K562 (cell line): ENCODE results near the gene TM7SF2. TPM values are rescaled to one million over a fixed set of nuclear protein-coding genes. Genes with fewer than 3 reads are reported as not detected.

Experiments
- CUX1 ChIP-seq: fragments of 200-800 bp; sonication (Bioruptor generic); IDR thresholded peaks from 2 replicates; pipeline ENCODE4 v1.6.1; 2016; ENCODE audit warnings: missing genetic modification characterization, missing compliant biosample characterization
- ELK3 ChIP-seq: fragments of 450-650 bp; formaldehyde crosslinking; IDR thresholded peaks from 2 replicates; pipeline ENCODE4 v1.4.0; 2020; ENCODE audit warnings: mild to moderate bottlenecking
- ESRRB ChIP-seq: fragments of 250-450 bp; sonication (Bioruptor Pico); IDR thresholded peaks from 2 replicates; pipeline ENCODE4 v1.5.0; 2020; ENCODE audit warnings: mild to moderate bottlenecking, moderate library complexity, borderline replicate concordance
- FOS ChIP-seq: IDR thresholded peaks from 3 replicates; pipeline ENCODE4 v1.6.1; 2011; ENCODE audit not compliant: insufficient read length; ENCODE audit errors: extremely low read depth
- FOXK1 ChIP-seq: sonication (generic); formaldehyde crosslinking; IDR thresholded peaks from 2 replicates; pipeline ENCODE4 v1.8.0; 2022; ENCODE audit warnings: missing genetic modification reagents, mild to moderate bottlenecking, borderline replicate concordance
- HMGN3 ChIP-seq: IDR thresholded peaks from 2 replicates; pipeline ENCODE4 v1.6.1; 2011; ENCODE audit warnings: borderline replicate concordance, low read depth, mild to moderate bottlenecking, mixed read lengths, low read length; ENCODE audit not compliant: insufficient read length; ENCODE audit errors: extremely low read depth
- L3MBTL2 ChIP-seq: fragments of 450-650 bp; IDR thresholded peaks from 2 replicates; pipeline ENCODE4 v1.6.1; 2016; ENCODE audit warnings: mild to moderate bottlenecking, moderate library complexity
- MEIS2 ChIP-seq: fragments of 450-650 bp; IDR thresholded peaks from 2 replicates; pipeline ENCODE4 v1.6.1; 2014; ENCODE audit warnings: mild to moderate bottlenecking; ENCODE audit not compliant: partially characterized antibody
- PTBP1 ChIP-seq: fragments of 200-400 bp; formaldehyde crosslinking; IDR thresholded peaks from 2 replicates; pipeline ENCODE4 v1.6.1; 2017; ENCODE audit warnings: low read depth, low read length
- RAD21 ChIP-seq, 2 experiments: fragments of 250-450 bp in 1 of 2; fragments of 450-650 bp in 1 of 2; sonication (Bioruptor Pico) in 1 of 2; formaldehyde crosslinking in 1 of 2; IDR thresholded peaks in 1 of 2; conservative IDR thresholded peaks in 1 of 2; 2 replicates each; pipeline versions ENCODE4 v1.4.0 to v1.8.0; 2020 to 2022; ENCODE audit warnings: mild to moderate bottlenecking in 2 of 2, moderate library complexity in 1 of 2
- SMAD2 ChIP-seq: fragments of 150-350 bp; IDR thresholded peaks from 2 replicates; pipeline ENCODE4 v1.6.1; 2014; ENCODE audit warnings: low read depth, mild to moderate bottlenecking, low read length
- SNRNP70 ChIP-seq: fragments of 200-400 bp; formaldehyde crosslinking; optimal IDR thresholded peaks from 2 replicates; pipeline ENCODE3; 2017; ENCODE audit warnings: low read depth, low read length
- SREBF2 ChIP-seq: sonication (generic); formaldehyde crosslinking; IDR thresholded peaks from 2 replicates; pipeline ENCODE4 v1.4.0; 2020; ENCODE audit warnings: mild to moderate bottlenecking, missing genetic modification reagents
- TCF7 ChIP-seq: sonication (generic); IDR thresholded peaks from 2 replicates; pipeline ENCODE4 v1.6.1; 2016; ENCODE audit warnings: antibody characterized with exemption, borderline replicate concordance
- TEAD4 ChIP-seq, 2 experiments: sonication (generic) in 1 of 2; formaldehyde crosslinking in 1 of 2; IDR thresholded peaks; 2 replicates each; pipeline versions ENCODE4 v1.6.1 to v1.8.0; 2012 to 2022; ENCODE audit warnings: borderline replicate concordance in 1 of 2, inconsistent platforms in 1 of 2, low read length in 1 of 2, mild to moderate bottlenecking in 1 of 2, missing genetic modification reagents in 1 of 2
- ZBTB17 ChIP-seq: fragments of 450-650 bp; formaldehyde crosslinking; IDR thresholded peaks from 2 replicates; pipeline ENCODE4 v1.4.0; 2020; ENCODE audit warnings: mild to moderate bottlenecking
- ZHX1 ChIP-seq: fragments of 150-350 bp; conservative IDR thresholded peaks from 2 replicates; pipeline ENCODE4 v1.6.1; 2014; ENCODE audit warnings: low read length
- ZNF253 ChIP-seq: fragments of 250-450 bp; sonication (Bioruptor Pico); conservative IDR thresholded peaks from 2 replicates; pipeline ENCODE4 v1.6.1; 2021; ENCODE audit warnings: mild to moderate bottlenecking
- ZNF445 ChIP-seq: fragments of 250-450 bp; sonication (Bioruptor Pico); IDR thresholded peaks from 2 replicates; pipeline ENCODE4 v1.4.0; 2020; ENCODE audit warnings: low read depth, mild to moderate bottlenecking, moderate library complexity
- polyA plus RNA-seq, 8 experiments: library from polyadenylated mRNA; depleted of rRNA in 4 of 8; stranded (reverse) in 5 of 8; unstranded in 3 of 8; fragments of >200 nt; fragmentation: Nextera tagmentation in 2 of 8; fragmentation: Illumina TruSeq in 1 of 8; extraction: Ambion mirVana in 2 of 8; extraction: Trizol in 1 of 8; gene quantifications; 2 replicates each; pipeline versions ENCODE4 v1.2.1 to v1.2.3, GENCODE V29; 2011 to 2014; ENCODE audit warnings: inconsistent platforms in 1 of 8, missing spikeins in 1 of 8
- total RNA-seq, 7 experiments: library from RNA; depleted of rRNA in 6 of 7; stranded (reverse); fragments of >200 nt in 6 of 7; fragmentation: Illumina TruSeq in 2 of 7; extraction: Trizol in 2 of 7; gene quantifications; 2 replicates each; pipeline versions ENCODE4 v1.2.1 to v1.2.3, GENCODE V29; 2011 to 2021; ENCODE audit warnings: low replicate concordance in 1 of 7

Gene TM7SF2
- total and polyA plus RNA-seq, 9 of the 15 experiments (the other 6 are each of a cell fraction or from before 2014, with no cell fraction given), result 1.2 to 22.0 (median 14.3) TPM

GRCh38 chr11:65112546-65113360, 1.1 kb downstream of the TM7SF2 start (continued):
- TF ChIP-seq HMGN3, result peak; percentile 95
- TF ChIP-seq TEAD4 (IDR thresholded peaks at IDR 0.05; ENCODE audit: low read length), result no peak
- no peak for TF ChIP-seq TEAD4 (CRISPR knock-in tag; IDR thresholded peaks at IDR 0.05; ENCODE audit: borderline replicate concordance)
- TF ChIP-seq ZBTB17, result no peak
- TF ChIP-seq RAD21 (CRISPR knock-in tag; conservative IDR thresholded peaks at IDR 0.05 in 1 of 2, IDR thresholded peaks at IDR 0.05 in 1 of 2), result peak; percentile 43 to 58
- TF ChIP-seq ZNF445 (CRISPR knock-in tag), result no peak
- TF ChIP-seq CUX1 (CRISPR knock-in tag), result no peak
- no peak for TF ChIP-seq ZHX1
- no peak for TF ChIP-seq ZNF253 (CRISPR knock-in tag)
- TF ChIP-seq PTBP1, result no peak
- no peak for TF ChIP-seq ELK3 (CRISPR knock-in tag)
- TF ChIP-seq ESRRB (CRISPR knock-in tag), result no peak
- TF ChIP-seq FOS, result no peak
- TF ChIP-seq FOXK1, result no peak
- peak; percentile 74 for TF ChIP-seq L3MBTL2
- no peak for TF ChIP-seq SMAD2
- no peak for TF ChIP-seq SREBF2 (CRISPR knock-in tag)
- TF ChIP-seq TCF7, result no peak
- no peak for TF ChIP-seq SNRNP70
- peak; percentile 17 for TF ChIP-seq MEIS2
